Mesenteric fat pad (tissue), 1 donor: ENCODE results near the gene SORCS3. TPM values are rescaled to one million over a fixed set of nuclear protein-coding genes. Genes with fewer than 3 reads are reported as not detected.
"Not testable (repeated sequence)": the region's sequence is repeated elsewhere in the genome, so short reads cannot be mapped to it uniquely, and the experiment has no call there.

ENCODE experiments used
- DNase-seq: peaks from one replicate; pipeline ENCODE4 v3.0.0-alpha.2; 2020; ENCODE audit warnings: low spot score
- total RNA-seq: library from RNA; stranded (reverse); fragmentation: NEBNext Ultra II Directional; extraction: Animal tissue kit (Norgen Biotek cat#: 25700); gene quantifications from one replicate; pipeline ENCODE4 v1.2.1, GENCODE V29; 2021
- donor health status: DM: yes; HTN: yes; CAD: no.

SORCS3 gene
- total RNA-seq, 1 donor from 2014 or later: not detected

GRCh38 chr10:104689547-104689946 lies 48.5 kb downstream of the SORCS3 start:
- no peak for DNase-seq

GRCh38 chr10:104690101-104690500 lies 49.0 kb downstream of the SORCS3 start:
- DNase-seq: no peak

GRCh38 chr10:104690959-104691358 lies 49.9 kb downstream of the SORCS3 start:
- DNase-seq: no peak

- no peak for DNase-seq
Measured at GRCh38 chr10:104694074-104694473, 53.0 kb downstream of the SORCS3 start.

- not testable (repeated sequence) for DNase-seq
Measured at GRCh38 chr10:104703262-104703661, 62.2 kb downstream of the SORCS3 start.

- no peak for DNase-seq
Measured at GRCh38 chr10:104706886-104707285, 65.8 kb downstream of the SORCS3 start.

- no peak for DNase-seq
Measured at GRCh38 chr10:104707602-104708459, 66.7 kb downstream of the SORCS3 start.

- DNase-seq: no peak
Measured at GRCh38 chr10:104711302-104711721, 70.2 kb downstream of the SORCS3 start.

GRCh38 chr10:104730593-104730992 lies 89.5 kb downstream of the SORCS3 start:
- DNase-seq: not testable (repeated sequence)

- no peak for DNase-seq
Measured at GRCh38 chr10:104731192-104731591, 90.1 kb downstream of the SORCS3 start.

GRCh38 chr10:104732222-104732621 lies 91.1 kb downstream of the SORCS3 start:
- no peak for DNase-seq

- no peak for DNase-seq
Measured at GRCh38 chr10:104734433-104734832, 93.3 kb downstream of the SORCS3 start.

GRCh38 chr10:104735036-104735756 lies 94.1 kb downstream of the SORCS3 start:
- DNase-seq: no peak

- DNase-seq: no peak
Measured at GRCh38 chr10:104735757-104736391, 94.8 kb downstream of the SORCS3 start.

GRCh38 chr10:104741127-104741526 lies 100.0 kb downstream of the SORCS3 start:
- no peak for DNase-seq

- no peak for DNase-seq
Measured at GRCh38 chr10:104744052-104744451, 103.0 kb downstream of the SORCS3 start.

GRCh38 chr10:104750291-104750690 lies 109.2 kb downstream of the SORCS3 start:
- DNase-seq: no peak

- DNase-seq: no peak
Measured at GRCh38 chr10:104762793-104763192, 121.7 kb downstream of the SORCS3 start.

GRCh38 chr10:104766341-104766740 lies 125.3 kb downstream of the SORCS3 start:
- DNase-seq: no peak

GRCh38 chr10:104767282-104767681 lies 126.2 kb downstream of the SORCS3 start:
- DNase-seq: no peak

- DNase-seq: no peak
Measured at GRCh38 chr10:104767745-104768144, 126.7 kb downstream of the SORCS3 start.

GRCh38 chr10:104773105-104773504 lies 132.0 kb downstream of the SORCS3 start:
- DNase-seq: no peak
